GM12891 (cell line): ENCODE measurements around the gene TAOK1.

Experiments
- DNase-seq: peaks from one replicate; pipeline ENCODE4 v3.0.0; 2011; ENCODE audit warnings: low spot score; ENCODE audit not compliant: insufficient read length
- FAIRE-seq: peaks from 2 replicates; lab custom pipeline; 2011; peaks lifted over from hg19 to GRCh38; lab: Jason Lieb, UNC
- PAX5 ChIP-seq: IDR thresholded peaks from 2 replicates; pipeline ENCODE4 v1.6.1; 2011; ENCODE audit warnings: low read length, moderate library complexity, mild to moderate bottlenecking; ENCODE audit not compliant: insufficient read depth, severe bottlenecking
- POLR2A ChIP-seq: IDR thresholded peaks from 2 replicates; pipeline ENCODE4 v1.6.1; 2011; ENCODE audit warnings: low read depth, low read length, control low read depth
- POLR2AphosphoS5 ChIP-seq: IDR thresholded peaks from 2 replicates; pipeline ENCODE4 v1.6.1; 2011; ENCODE audit warnings: low read depth, low read length, control low read depth
- POU2F2 ChIP-seq: IDR thresholded peaks from 2 replicates; pipeline ENCODE4 v1.6.1; 2011; ENCODE audit warnings: low read depth, mild to moderate bottlenecking, control low read depth, low read length, moderate library complexity
- SPI1 ChIP-seq: IDR thresholded peaks from 2 replicates; pipeline ENCODE4 v1.6.1; 2011; ENCODE audit warnings: low read depth, low read length, control low read depth
- TAF1 ChIP-seq: IDR thresholded peaks from 2 replicates; pipeline ENCODE4 v1.6.1; 2011; ENCODE audit warnings: low read depth, low read length, control low read depth

The TAOK1 gene

GRCh38 chr17:29376667-29377270 is 13.4 kb upstream of the TAOK1 start:
- DNase-seq: no peak
- no peak for FAIRE-seq
- TF ChIP-seq POLR2AphosphoS5 (no peak), PAX5 (no peak), SPI1 (no peak), POLR2A (no peak), POU2F2 (no peak), TAF1 (no peak)

- no peak for TF ChIP-seq POU2F2
- no peak for TF ChIP-seq SPI1
- no peak for TF ChIP-seq POLR2A
- no peak for TF ChIP-seq POLR2AphosphoS5
- TF ChIP-seq PAX5: no peak
- no peak for TF ChIP-seq TAF1
- FAIRE-seq (no peak), DNase-seq (no peak)
These were observed 11.7 kb upstream of the TAOK1 start for GRCh38 chr17:29378500-29378899.

GRCh38 chr17:29379084-29379991 is 10.8 kb upstream of the TAOK1 start:
- TF ChIP-seq POLR2A: no peak
- no peak for TF ChIP-seq POU2F2
- no peak for TF ChIP-seq POLR2AphosphoS5
- no peak for TF ChIP-seq TAF1
- TF ChIP-seq PAX5: no peak
- no peak for TF ChIP-seq SPI1
- DNase-seq: no peak
- FAIRE-seq: no peak

GRCh38 chr17:29383686-29384085 is 6.5 kb upstream of the TAOK1 start:
- no peak for TF ChIP-seq SPI1
- TF ChIP-seq POLR2AphosphoS5: no peak
- TF ChIP-seq PAX5: no peak
- TF ChIP-seq POU2F2: no peak
- FAIRE-seq (no peak), DNase-seq (no peak)

GRCh38 chr17:29384901-29385300 is 5.3 kb upstream of the TAOK1 start:
- DNase-seq (no peak), FAIRE-seq (no peak)
- no peak for TF ChIP-seq POU2F2
- no peak for TF ChIP-seq TAF1
- no peak for TF ChIP-seq POLR2A
- TF ChIP-seq POLR2AphosphoS5: no peak
- no peak for TF ChIP-seq PAX5
- TF ChIP-seq SPI1: no peak

- no peak for TF ChIP-seq POU2F2
- no peak for TF ChIP-seq POLR2A
- TF ChIP-seq PAX5: no peak
- no peak for TF ChIP-seq TAF1
- TF ChIP-seq POLR2AphosphoS5: no peak
- TF ChIP-seq SPI1: no peak
- FAIRE-seq (no peak), DNase-seq (no peak)
These were observed 3.4 kb upstream of the TAOK1 start for GRCh38 chr17:29386760-29387159.

- FAIRE-seq (peak; percentile 9), DNase-seq (no peak)
- TF ChIP-seq POU2F2 (no peak), POLR2A (no peak), PAX5 (no peak), TAF1 (no peak), POLR2AphosphoS5 (no peak), SPI1 (no peak)
These were observed 1.2 kb upstream of the TAOK1 start for GRCh38 chr17:29388937-29389336.

GRCh38 chr17:29390851-29391631 is 878 bp downstream of the TAOK1 start:
- no peak for DNase-seq
- TF ChIP-seq POU2F2 (no peak), SPI1 (0 out of 2 replicates have a peak, but pooled peaks have one; percentile 0)
- peak; percentile 69 for FAIRE-seq

- FAIRE-seq (no peak), DNase-seq (no peak)
- TF ChIP-seq POLR2AphosphoS5 (no peak), POLR2A (no peak), SPI1 (peak; percentile 49; the same call in 1 of the 2 replicates), PAX5 (no peak)
These were observed 3.3 kb downstream of the TAOK1 start for GRCh38 chr17:29393436-29393835.
